Activated T-cell treated with anti-CD3 and anti-CD28 coated beads for 4 hours (primary cell): ENCODE measurements around the gene RABEPK.
"Not testable (repeated sequence)": the region's sequence is repeated elsewhere in the genome, so short reads cannot be mapped to it uniquely, and the experiment has no call there.

Experiments used
- DNase-seq: peaks from one replicate; pipeline ENCODE4 v3.0.0-alpha.2; 2020

The RABEPK gene

DNA sequence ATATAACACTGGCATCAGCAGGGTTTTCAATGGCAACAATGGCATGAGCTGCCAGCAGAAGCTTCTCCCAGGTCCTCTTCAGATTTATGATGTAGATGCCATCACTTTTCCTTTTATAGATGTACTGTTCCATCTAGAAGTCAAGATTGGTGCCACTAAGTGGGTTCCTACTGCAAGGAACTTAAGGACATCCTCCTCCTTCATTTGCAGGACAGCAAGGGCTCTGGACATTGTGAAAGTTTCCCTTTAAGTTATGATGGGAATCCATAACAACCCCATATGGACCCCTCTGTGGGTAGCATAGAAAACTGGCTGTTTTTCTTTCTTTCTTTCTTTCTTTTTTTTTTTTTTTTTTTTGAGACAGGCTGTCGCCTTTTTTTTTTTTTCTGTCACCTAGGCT lies 4.8 kb upstream of the RABEPK start:
- DNase-seq = not testable (repeated sequence)

DNA sequence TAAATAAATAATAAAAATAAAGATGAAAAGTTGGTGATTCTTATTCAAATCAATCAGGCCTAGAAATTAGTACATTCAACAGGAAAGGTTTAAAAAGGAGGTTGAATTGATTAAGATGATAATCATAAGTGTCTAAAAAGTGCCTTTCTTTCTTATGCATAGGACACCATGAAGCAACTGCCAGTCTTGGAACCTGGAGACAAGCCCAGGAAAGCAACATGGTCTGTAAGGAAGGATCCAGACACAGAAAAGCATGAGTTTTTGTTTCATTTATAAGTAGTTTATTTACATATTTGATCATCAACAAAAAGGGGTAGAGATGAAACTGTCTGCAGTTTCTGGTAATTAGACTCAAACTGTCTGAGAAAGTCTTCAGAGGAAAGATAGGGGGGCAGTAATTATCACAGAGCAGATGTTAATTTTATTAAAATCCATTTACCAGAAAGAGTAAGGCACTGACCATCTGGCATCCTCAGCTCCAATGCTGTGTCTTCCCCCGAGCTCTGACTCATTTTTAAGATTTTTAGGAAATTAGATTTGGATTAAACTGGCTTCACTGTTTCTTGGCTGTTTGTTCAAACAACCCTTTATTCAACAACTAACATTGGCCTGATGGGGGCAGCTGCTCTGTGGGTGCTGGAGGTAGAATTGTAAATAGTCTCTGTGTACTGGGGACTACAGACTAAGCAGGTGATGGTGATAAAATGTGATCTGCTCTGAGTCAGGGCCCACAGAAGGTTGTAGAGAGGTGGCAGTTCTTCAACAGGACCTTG lies 2.7 kb downstream of the RABEPK start:
- DNase-seq = no peak

DNA sequence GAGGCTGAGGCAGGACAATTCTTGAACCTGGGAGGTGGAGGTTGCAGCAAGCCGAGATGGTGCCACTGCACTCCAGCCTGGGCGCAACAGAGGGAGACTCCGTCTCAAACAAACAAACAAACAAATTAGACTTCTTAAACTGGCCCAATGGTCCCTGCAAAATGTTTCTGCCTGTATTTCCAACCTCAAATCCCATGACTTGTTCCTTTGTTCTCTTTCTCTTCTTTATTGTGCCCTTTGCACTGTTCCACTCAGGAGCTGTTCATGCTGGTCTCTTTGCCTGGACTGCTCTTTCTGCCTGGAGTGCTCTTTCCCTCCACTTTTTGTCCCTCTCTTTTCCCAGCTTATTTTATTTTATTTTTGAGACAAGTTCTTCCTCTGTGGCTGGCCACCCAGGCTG lies 4.1 kb downstream of the RABEPK start:
- DNase-seq = no peak

DNA sequence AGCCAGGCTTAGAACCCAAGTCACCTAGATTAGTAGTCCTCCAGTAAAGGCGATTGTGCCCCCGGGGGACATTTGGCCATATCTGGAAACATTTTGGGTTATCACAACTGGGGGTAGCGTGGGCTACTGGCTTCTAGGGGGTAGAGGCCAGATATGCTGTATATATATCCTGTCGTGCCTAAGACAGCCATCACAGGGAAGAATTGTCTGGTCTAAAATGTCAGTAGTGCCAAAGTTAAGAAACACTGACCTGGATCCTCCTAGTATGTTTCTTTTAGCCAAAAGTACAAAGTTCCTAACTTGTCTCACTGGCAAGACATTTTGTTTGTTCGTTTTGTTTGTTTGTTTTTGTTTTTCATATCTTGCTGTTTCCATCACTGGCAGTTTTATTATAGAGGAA lies 13.8 kb downstream of the RABEPK start:
- DNase-seq = no peak

DNA sequence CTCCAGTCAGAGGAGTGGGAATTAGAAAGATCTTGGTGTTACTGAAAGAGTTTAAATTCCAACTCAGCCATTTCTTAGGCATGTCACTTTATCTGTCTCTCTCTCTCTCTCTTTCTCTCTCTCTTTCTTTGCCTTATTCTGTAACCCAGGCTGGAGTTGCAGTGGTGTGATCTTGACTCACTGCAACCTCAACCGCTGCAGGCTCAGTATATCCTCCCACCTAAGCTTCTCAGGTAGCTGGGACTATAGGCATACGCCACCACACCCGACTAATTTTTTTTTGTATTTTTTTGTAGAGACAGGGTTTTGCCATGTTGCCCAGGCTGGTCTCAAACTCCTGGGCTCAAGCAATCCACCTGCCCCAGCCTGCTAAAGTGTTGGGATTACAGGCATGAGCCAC lies 18.3 kb downstream of the RABEPK start:
- no peak for DNase-seq

DNA sequence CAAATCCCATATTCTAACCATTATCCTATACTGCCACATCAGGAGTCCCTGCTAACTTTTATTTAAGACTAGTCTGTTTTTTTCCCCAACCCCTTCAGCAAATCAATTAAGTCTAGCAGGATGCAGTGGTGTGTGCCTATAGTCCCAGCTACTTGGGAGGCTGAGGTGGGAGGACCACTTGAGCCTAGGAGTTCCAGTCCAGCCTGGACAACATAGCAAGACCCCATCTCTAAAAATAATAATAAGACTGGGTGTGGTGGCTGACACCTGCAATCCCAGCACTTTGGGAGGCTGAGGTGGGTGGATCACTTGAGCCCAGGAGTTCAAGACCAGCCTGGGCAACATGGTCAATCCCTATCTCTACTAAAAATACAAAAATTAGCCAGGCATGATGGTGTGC lies 24.5 kb downstream of the RABEPK start:
- not testable (repeated sequence) for DNase-seq

DNA sequence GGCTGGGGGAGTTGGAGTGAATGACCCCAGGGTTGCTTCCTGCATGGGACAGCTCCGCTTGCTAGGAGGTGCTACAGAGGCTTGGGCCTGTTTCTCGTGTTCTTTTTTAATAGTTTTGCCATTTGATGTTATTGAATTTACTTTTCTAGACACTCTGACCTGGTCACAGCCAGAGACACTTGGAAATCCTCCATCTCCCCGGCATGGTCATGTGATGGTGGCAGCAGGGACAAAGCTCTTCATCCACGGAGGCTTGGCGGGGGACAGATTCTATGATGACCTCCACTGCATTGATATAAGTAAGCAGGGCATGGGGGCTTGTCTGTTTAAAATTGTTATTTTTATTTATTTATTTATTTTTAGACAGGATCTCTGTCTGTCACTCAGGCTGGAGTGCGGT lies 27.4 kb downstream of the RABEPK start:
- DNase-seq = no peak

DNA sequence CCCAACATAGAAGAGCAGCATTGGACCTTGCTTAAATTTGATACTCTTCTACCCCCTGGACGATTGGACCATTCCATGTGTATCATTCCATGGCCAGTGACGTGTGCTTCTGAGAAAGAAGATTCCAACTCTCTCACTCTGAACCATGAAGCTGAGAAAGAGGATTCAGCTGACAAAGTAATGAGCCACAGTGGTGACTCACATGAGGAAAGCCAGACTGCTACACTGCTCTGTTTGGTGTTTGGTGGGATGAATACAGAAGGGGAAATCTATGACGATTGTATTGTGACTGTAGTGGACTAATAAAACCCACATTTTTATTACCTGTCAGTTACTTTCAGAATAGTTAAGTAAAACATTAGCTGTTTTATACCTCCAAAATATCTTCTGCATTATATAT lies 33.3 kb downstream of the RABEPK start:
- DNase-seq = no peak

DNA sequence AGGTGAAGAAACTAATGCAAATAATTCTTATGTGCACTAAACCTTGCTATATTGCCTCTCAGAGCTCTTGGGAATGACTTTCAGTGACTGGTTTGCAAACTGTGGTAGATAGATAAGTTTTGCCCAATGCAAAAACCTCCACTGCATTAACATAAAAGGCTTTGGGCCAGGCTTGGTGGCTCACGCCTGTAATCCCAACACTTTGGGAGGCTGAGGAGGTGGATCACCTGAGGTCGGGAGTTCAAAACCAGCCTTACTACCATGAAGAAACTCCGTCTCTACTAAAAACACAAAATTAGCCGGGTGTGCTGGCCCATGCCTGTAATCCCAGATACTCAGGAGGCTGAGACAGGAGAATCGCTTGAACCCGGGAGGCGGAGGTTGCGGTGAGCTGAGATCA lies 33.8 kb downstream of the RABEPK start:
- DNase-seq = not testable (repeated sequence)

DNA sequence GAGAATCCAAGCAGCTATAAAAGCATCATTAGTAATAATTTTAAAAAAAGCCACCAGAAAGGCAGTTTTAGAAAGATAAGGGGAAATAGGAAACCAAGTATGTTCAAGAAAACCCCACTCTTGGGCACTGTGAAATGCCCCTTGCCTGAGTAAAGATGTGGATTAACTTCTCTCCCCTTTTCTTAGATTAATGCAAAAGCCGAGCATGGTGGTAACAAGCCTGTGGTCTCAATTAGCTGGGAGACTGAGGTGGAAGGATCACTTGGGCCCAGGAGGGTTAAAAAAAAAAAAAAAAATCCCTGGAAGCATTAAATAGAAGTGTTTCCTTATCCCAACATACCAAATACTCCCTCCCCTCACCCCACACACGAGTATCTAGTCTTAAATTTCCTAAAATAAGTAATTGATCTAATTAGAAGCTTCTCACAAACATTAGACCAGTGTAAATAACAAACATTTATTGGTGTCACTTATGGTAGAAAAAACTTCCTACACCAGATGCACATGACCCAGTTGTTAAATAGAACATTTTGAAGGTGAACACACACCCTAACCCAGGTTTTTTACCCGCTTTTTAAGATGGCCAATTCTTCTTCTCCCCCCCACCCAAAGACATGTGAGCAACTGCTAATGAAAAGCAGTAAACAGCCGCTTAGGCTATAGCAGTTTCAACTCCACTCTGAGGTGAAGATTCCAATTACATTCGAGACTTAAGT lies 35.6 kb downstream of the RABEPK start:
- no peak for DNase-seq

DNA sequence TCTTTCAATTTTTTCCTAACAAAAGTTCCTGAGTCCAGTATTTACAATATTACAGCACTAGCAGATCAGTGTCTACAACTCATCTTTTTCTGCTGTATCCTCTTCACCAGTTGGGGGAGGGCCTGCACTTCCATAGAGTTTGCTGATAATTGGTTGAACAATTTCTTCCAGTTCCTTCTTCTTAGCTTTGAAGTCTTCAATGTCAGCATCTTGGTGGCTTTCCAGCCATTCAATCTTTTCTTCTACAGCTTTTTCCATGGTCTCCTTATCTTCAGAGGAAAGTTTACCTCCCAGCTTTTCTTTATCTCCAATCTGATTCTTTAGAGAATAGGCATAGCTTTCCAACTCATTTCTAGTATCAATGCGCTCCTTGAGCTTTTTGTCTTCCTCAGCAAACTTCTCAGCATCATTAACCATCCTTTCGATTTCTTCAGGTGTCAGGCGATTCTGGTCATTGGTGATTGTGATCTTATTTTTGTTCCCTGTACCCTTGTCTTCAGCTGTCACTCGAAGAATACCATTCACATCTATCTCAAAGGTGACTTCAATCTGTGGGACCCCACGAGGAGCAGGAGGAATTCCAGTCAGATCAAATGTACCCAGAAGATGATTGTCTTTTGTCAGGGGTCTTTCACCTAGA lies 36.3 kb downstream of the RABEPK start:
- DNase-seq = not testable (repeated sequence)

DNA sequence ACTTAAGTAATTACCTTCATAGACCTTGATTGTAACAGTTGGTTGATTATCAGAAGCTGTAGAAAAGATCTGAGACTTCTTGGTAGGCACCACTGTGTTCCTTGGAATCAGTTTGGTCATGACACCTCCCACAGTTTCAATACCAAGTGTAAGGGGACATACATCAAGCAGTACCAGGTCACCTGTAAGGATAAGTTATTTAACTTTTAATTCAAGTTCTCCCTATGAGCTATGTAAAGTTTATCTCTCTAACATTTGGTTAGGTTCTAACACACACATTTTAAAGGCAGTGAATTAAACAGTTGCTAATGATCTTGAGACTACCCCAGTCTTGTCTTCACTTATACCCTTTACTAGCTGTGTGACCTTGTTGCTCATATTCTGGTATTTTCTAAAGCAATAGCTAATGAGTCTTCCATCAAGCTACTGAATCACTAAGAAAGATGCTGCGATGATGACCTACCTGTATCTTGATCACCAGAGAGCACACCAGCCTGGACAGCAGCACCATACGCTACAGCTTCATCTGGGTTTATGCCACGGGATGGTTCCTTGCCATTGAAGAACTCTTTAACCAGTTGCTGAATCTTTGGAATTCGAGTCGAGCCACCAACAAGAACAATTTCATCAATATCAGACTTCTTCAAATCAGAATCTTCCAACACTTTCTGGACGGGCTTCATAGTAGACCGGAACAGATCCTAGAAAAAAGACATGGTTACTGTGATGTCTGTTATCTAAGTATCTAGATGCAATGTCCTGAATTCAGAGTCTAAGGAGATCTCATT lies 38.0 kb downstream of the RABEPK start:
- DNase-seq = no peak

DNA sequence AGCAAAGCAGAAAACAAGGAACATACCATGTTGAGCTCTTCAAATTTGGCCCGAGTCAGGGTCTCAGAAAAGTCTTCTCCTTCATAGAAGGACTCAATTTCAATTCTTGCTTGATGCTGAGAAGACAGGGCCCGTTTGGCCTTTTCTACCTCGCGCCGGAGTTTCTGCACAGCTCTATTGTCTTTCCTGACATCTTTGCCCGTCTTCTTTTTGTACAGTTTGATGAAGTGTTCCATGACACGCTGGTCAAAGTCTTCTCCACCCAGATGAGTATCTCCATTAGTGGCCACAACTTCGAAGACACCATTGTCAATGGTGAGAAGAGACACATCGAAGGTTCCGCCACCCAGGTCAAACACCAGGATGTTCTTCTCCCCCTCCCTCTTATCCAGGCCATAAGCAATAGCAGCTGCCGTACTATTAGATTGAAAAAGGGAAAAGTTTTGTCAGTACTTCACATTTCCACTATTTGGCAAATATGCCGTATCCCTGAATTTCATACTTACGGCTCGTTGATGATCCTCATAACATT lies 38.6 kb downstream of the RABEPK start:
- no peak for DNase-seq

DNA sequence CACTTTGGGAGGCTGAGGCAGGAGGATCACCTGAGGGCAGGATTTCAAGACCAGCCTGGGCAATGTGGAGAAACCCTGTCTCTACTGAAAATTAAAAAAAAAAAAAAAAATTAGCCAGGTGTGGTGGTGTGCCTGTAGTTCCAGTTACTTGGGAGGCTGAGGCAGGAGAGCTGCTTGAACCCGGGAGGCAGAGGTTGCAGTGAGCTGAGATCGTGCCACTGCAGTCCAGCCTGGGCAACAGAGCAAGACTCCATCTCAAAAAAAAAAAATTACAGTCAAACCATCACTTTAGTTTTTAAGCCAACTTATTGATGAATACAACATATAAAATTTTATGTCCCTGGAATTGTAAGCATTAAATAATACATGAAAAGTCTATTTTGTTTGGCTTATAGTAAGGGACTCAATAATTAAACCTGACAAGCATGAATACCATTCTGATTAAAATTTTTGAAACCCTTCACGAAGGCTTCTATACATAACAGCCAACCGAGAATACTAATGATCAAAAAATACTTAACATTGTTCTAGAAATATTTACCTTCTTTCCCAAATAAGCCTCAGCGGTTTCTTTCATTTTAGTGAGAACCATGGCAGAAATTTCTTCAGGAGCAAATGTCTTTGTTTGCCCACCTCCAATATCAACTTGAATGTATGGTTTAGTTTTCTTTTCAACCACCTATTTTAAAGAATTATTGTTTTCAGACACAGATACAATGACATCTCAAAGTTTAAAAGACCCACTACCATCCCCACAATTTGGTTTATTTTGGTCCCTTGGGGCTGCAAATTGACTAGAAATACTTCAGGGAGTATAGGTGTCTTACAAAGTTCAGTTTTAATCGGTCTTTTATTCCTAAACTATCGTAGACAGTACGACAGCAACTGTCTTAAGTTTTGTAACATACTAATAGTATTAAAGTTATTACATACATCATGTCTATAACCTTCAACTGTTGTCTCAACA lies 39.6 kb downstream of the RABEPK start:
- no peak for DNase-seq

DNA sequence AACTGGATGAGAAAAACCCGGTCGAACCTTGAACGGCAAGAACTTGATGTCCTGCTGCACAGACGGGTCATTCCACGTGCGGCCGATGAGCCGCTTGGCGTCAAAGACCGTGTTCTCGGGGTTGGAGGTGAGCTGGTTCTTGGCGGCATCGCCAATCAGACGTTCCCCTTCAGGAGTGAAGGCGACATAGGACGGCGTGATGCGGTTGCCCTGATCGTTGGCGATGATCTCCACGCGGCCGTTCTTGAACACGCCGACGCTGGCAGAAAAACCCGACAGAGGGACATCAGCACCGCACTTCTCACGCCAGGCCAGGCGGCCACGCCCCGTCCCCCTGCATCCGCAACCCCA lies 40.3 kb downstream of the RABEPK start:
- DNase-seq = no peak

DNA sequence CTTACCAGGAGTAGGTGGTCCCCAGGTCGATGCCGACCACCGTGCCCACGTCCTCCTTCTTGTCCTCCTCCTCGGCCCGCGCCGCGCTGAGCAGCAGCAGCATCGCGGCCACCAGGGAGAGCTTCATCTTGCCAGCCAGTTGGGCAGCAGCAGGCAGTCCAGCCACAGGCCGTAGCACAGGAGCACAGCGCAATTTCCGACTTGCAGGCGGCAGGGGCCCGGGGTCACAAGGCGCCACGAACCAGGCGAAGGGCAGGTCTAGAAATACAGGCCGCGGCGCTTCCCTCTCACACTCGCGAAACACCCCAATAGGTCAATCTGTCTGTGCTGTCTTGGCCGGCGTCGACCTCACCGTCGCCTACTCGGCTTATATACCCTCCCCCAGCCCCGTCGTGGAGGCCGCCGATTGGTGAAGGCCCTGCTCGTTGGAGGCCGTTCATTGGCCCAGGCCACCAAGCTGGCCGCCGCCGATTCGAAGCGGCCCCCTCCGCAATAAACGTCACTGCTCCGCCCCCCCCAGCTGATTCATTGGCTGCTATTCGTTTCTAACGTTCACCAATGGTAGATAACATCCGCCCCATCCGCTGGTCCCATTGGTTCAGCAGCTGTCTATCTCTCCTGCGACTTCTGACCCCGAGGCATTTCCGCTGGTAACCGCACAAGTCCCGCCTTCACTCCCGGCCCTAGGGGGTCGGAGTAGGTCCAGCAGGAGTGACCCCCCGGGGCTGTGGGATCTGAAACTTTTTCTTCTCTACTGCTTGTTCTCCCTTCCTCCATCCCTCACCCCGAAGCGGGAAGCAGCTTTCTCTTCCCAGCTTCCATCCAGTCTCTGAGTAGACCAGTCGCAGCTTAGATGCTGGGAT lies 40.9 kb downstream of the RABEPK start, which contains the start of gene HSPA5:
Gene HSPA5, minus strand, starts transcription at position 344 of the 863 bp plus-strand sequence. Its CDS starts 217 bp downstream, at position 127.
- peak; percentile 99 for DNase-seq

DNA sequence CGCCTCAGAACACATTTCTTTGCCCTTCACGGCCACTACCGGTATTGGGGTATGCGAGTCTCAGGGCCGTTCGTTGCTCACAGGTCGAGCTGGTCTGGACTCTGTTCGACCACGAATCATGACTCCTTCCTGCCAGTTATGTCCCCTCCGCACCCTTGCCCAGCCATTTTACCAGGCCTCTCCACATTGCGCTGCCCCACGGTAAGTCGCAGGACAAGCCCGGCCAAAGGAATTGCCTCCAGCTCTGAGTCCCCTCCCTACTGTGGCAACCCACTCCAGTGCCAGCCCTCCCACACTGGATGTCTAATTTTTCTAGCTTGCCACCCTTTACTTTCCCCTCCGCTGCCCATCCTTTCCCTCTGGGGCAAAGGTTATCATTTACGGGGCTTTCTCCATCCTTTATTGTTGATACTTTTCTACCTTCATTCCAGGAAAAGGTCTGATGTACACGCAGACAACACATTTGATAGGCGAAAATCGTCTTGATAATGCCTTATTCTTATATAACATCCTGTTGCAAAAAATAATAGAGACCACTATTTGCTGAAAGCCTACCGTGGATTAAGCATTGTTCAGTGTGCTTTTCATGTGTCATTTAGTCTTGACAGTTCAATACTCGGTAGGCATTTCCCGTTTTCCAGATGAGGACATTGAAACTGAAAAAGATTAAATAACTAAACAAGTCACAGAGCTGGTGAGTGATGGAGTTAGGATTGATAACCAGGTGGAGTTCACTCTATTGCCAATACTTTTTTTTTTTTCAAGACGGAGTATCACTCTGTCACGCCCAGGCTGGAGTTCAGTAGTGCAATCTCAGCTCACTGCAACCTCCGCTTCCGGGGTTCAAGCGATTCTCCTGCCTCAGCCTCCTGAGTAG lies 41.8 kb downstream of the RABEPK start:
- no peak for DNase-seq

DNA sequence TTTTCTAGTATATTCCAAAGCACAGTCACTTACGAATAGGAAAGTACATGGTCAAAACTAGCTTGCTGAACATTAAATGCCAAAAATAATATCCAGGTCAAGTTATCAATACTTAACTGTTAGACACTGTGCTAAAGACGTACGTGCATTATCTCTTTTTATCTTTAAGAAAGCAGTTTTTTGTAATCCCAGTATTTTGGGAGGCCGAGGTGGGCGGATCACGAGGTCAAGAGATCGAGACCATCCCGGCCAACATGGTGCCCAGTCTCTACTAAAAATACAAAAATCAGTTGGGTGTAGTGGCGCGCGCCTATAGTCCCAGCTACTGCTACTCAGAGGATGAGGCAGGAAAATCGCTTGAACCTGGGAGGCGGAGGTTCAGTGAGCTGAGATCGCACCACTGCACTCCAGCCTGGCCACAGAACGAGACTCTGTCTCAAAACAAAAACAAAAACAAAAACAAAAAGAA lies 43.5 kb downstream of the RABEPK start:
- no peak for DNase-seq

DNA sequence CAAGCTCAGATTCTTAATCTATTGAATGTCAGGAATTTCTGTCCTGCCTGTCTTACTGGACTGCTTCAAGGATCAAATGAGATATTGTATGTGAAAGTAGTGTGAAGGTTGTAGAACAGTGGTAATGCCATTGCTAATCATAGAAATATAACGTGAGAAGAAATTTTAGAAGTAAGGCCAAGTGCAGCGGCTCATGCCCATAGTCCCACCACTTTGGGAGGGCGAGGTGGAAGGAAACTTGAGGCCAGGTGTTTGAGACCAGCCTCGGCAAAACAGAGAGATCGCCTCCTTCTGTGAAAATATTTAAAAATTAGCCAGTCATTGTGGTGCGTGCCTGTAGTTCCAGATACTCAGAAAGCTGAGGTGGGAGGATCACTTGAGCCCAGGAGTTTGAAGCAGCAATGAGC lies 45.9 kb downstream of the RABEPK start:
- no peak for DNase-seq
